Left ventricle myocardium superior (tissue), 1 donor: ENCODE data around the gene VAT1. TPM values are rescaled to one million over a fixed set of nuclear protein-coding genes. Genes with fewer than 3 reads are reported as not detected.
A peak's percentile ranks its signal among the peaks of the same experiment; 100 is the strongest.
"Not testable (repeated sequence)": the region's sequence is repeated elsewhere in the genome, so short reads cannot be mapped to it uniquely, and the experiment has no call there.

Experiments used
- ATAC-seq: fragments of 200-7000 bp; cut with Tn5 transposase; one replicate; pipeline ENCODE4 v1.9.1; 2020; ENCODE audit warnings: mild to moderate bottlenecking, moderate library complexity
- DNase-seq: peaks from one replicate; pipeline ENCODE4 v3.0.0-alpha.2; 2020
- intact Hi-C: fragments of 100-400 bp; cut with micrococcal nuclease; formaldehyde crosslinking; loops from one replicate; pipeline ENCODE4 v1.11.0; 2022
- total RNA-seq: library from RNA; stranded (reverse); fragmentation: NEBNext Ultra II Directional; extraction: Animal tissue kit (Norgen Biotek cat#: 25700); gene quantifications from one replicate; pipeline ENCODE4 v1.2.1, GENCODE V29; 2021
- donor health status: DM: no; HTN: yes; CAD: no; lungs with severe emphysema.

The VAT1 gene
- total RNA-seq, 1 donor from 2014 or later: 77.0 TPM

DNA sequence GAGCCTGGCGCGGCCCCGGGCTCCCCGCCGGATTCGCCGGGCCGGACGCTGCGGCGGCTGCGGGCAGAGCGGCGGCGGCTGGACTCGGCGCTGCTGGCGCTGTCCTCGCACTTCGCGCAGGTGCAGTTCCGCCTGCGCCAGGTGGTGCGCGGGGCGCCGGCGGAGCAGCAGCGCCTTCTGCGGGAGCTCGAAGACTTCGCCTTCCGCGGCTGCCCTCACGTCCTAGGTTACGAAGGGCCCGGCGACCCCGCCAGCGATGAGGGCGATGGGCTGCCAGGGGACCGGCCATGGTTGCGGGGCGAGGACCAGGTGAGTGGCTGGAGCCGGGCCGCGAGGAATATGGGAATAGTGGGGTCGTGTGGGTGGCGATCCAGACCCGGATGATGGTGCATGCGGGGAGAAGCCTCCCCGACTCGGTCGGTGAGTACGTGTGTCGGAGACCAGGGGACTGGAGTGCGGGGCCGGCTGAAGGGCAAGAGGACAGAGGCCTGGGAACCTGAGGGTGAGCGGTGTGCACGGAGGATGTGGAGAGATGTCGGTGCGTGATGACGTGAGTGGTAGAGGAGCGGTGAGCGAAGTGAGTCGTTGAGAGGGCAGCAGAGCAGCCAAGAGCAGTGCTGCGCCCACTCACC, 41.3 kb downstream of the VAT1 start:
- intact Hi-C loops: no loop called here

GRCh38 chr17:42980274-42980765, 41.9 kb downstream of the VAT1 start, which contains the start of gene RUNDC1:
Gene RUNDC1 (plus strand): TSS chr17:42980565. CDS start chr17:42980577, 12 bp downstream.
- ATAC-seq: peak; percentile 95
- peak; percentile 97 for DNase-seq
- intact Hi-C loops: no loop called here

More for the DNA sequence above, 41.3 kb downstream of the VAT1 start:
- peak; percentile 58 for DNase-seq
- peak; percentile 65 for ATAC-seq

DNA sequence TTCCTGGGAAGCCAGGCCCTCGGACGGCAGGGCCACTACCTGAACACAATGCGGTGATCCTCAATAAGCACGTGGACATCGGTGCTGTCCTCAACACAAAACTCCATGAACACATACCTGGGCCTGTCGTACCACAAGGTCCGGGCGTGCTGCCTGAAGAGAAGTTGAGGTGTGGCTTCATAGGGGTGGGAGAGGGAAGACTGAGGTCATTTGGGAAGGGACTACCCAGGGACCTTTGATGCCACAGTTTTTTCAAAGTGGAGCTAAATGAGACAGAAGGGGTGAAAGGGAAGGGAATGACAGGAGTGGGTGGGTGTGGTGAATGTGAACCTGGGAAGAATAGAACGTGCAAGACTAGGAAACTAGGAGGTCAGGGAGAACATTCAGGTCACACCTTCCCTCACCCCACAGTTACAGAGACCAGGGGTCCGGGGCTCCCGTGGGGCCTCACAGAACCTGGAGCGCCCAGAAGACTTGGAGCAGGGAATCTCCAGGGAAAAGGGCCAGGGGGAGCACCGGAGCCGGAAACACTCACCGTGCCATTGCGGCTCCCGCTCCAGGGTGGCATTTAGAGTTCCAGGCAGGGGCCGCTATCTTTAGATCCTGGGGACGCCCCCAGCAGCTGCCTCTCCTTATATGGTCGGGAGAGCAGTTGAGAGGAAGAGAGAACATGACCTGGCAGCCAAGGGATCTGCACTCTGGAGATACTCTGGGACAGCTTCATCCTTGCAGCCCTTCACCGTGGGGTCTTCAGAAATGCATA, 42.5 kb downstream of the VAT1 start, which contains the start of gene PTGES3L:
Gene PTGES3L (minus strand): TSS at position 570 of the 763 bp plus-strand sequence. CDS start 27 bp downstream, at position 543.
- intact Hi-C loops: no loop called here
- ATAC-seq (peak; percentile 85), DNase-seq (peak; percentile 68)

- DNase-seq, intact Hi-C loops, ATAC-seq: not testable (repeated sequence)
Measured at GRCh38 chr17:42975701-42976100, 46.5 kb downstream of the VAT1 start.

- intact Hi-C loops: no loop called here
Measured at GRCh38 chr17:42975265-42975664, 46.9 kb downstream of the VAT1 start.

GRCh38 chr17:42973323-42973722, 48.9 kb downstream of the VAT1 start:
- ATAC-seq, intact Hi-C loops, DNase-seq: not testable (repeated sequence)

More at GRCh38 chr17:42975265-42975664, 46.9 kb downstream of the VAT1 start:
- ATAC-seq (no peak), DNase-seq (no peak)

- no peak for ATAC-seq
- intact Hi-C loops: no loop called here
Measured at GRCh38 chr17:42971589-42971988, 50.6 kb downstream of the VAT1 start.

GRCh38 chr17:42969001-42969581, 53.1 kb downstream of the VAT1 start:
- ATAC-seq: no peak

More at GRCh38 chr17:42971589-42971988, 50.6 kb downstream of the VAT1 start:
- no peak for DNase-seq

DNA sequence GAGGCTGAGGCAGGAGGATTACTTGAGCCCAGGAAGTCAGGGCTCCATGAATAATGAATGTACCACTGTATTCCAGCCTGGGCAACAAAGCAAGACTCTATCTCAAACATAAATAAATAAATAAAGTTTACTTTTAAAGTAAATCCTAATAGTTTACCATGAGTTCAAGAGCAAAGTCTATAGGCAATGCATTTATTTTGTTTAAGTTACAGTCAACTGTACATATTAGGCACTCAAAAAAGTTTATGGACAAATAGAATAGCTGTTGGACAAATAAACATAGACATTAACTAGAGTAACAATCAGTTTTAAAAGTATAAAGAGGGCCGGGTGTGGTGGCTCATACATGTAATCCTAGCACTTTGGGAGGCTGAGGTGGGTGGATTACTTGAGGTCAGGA, 54.3 kb downstream of the VAT1 start:
- ATAC-seq (no peak), DNase-seq (no peak)
- intact Hi-C loops: no loop called here

More at GRCh38 chr17:42969001-42969581, 53.1 kb downstream of the VAT1 start:
- DNase-seq: no peak
- intact Hi-C loops: no loop called here

Other genes with a start within 250 kb of the VAT1 start
- 29.6 TPM for gene VPS25, start 248.9 kb downstream of the VAT1 start, total RNA-seq
- not detected for gene WNK4, start 241.8 kb downstream of the VAT1 start, total RNA-seq
- 70.4 TPM for gene COA3, start 223.7 kb downstream of the VAT1 start, total RNA-seq
- gene CNTD1, start 223.5 kb downstream of the VAT1 start, total RNA-seq: 0.10 TPM
- 76.8 TPM for gene BECN1, start 198.1 kb downstream of the VAT1 start, total RNA-seq
- gene PSME3, start 189.0 kb downstream of the VAT1 start, total RNA-seq: 71.2 TPM
- gene AOC2, start 177.8 kb downstream of the VAT1 start, total RNA-seq: 0.40 TPM
- gene AOC3, start 171.2 kb downstream of the VAT1 start, total RNA-seq: 6.1 TPM
- gene G6PC1, start 121.6 kb downstream of the VAT1 start, total RNA-seq: not detected
- 31.5 TPM for gene AARSD1, start 57.9 kb downstream of the VAT1 start, total RNA-seq
- gene PTGES3L, start 42.3 kb downstream of the VAT1 start, total RNA-seq: 50.7 TPM
- gene RUNDC1, start 41.8 kb downstream of the VAT1 start, total RNA-seq: 12.7 TPM
- gene RPL27, start 24.0 kb downstream of the VAT1 start, total RNA-seq: 694 TPM
- gene IFI35, start 15.6 kb downstream of the VAT1 start, total RNA-seq: 13.2 TPM
- 0.82 TPM for gene RND2, start 2.8 kb upstream of the VAT1 start, total RNA-seq
- gene BRCA1, start 103.0 kb upstream of the VAT1 start, total RNA-seq: 6.8 TPM
- 99.2 TPM for gene NBR1, start 148.8 kb upstream of the VAT1 start, total RNA-seq
- 1.8 TPM for gene TMEM106A, start 189.5 kb upstream of the VAT1 start, total RNA-seq
- gene CCDC200, start 206.2 kb upstream of the VAT1 start, total RNA-seq: not detected
- 5,074 TPM for gene RNU2-1, start 211.6 kb upstream of the VAT1 start, total RNA-seq